SJCRH30 (cell line): Measurements from ENCODE around the gene ALB. TPM values are rescaled to one million over a fixed set of nuclear protein-coding genes. Genes with fewer than 3 reads are reported as not detected.

Experiments used
- DNase-seq, 2 experiments: peaks; one replicate each; pipeline ENCODE4 v3.0.0-alpha.2; 2015 to 2020
- H3K27ac ChIP-seq: fragments of 250-450 bp; sonication (Bioruptor Pico); 2 replicates; pipeline ENCODE4 v1.5.1; 2020; ENCODE audit warnings: mild to moderate bottlenecking, moderate library complexity
- H3K27me3 ChIP-seq: fragments of 250-450 bp; sonication (Bioruptor Pico); 2 replicates; pipeline ENCODE4 v1.5.1; 2020; ENCODE audit warnings: mild to moderate bottlenecking, moderate library complexity
- H3K36me3 ChIP-seq: fragments of 250-450 bp; sonication (Bioruptor Pico); 2 replicates; pipeline ENCODE4 v1.5.1; 2020; ENCODE audit warnings: mild to moderate bottlenecking, moderate library complexity
- H3K4me1 ChIP-seq: fragments of 250-450 bp; sonication (Bioruptor Pico); 2 replicates; pipeline ENCODE4 v1.5.1; 2020; ENCODE audit warnings: mild to moderate bottlenecking, moderate library complexity
- H3K4me3 ChIP-seq: fragments of 250-450 bp; sonication (Bioruptor Pico); 2 replicates; pipeline ENCODE4 v1.5.1; 2020; ENCODE audit warnings: mild to moderate bottlenecking, moderate library complexity
- H3K9me3 ChIP-seq: fragments of 250-450 bp; sonication (Bioruptor Pico); replicated peaks from 2 replicates; pipeline ENCODE4 v1.5.1; 2020; ENCODE audit warnings: mild to moderate bottlenecking, moderate library complexity
- total RNA-seq: library from RNA; depleted of rRNA; stranded (reverse); fragments of >200 nt; shearing (Covaris generic); gene quantifications from 2 replicates; pipeline ENCODE4 v1.2.3, GENCODE V29; 2014; rRNA removed

Gene ALB
- total RNA-seq, 1 experiment from 2014 or later, result not detected

DNA sequence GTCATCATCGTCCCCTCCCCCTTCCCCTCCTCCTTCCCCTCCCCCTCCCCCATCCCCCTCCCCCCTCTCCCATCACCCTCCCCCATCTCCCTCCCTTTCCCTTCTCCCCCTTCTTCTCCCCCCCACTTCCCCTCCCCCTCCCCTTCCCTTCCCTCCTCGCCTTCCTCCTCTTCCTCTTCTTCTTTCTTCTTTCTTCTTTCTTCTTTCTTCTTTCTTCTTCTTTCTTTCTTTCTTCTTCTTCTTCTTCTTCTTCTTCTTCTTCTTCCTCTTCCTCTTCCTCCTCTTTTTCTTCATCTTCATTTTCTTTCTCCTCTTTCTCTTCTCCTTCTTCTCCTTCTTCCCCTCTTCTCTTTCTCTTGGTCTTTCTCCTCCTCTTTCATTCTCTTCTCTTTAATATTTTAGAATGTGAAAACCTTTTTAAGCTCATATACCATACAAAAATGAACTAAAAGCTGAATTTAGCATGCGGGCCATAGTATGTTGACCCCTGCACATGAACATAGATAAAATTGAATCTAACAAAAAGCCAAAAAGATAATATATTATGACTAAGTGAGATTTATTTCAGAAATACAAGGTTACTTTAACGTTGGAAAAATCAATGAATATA is 56.9 kb downstream of the ALB start:
- no peak for DNase-seq
- peaks cover 3% of the 10 kb centered on the region; the same call in 1 of the 2 replicates for H3K9me3 ChIP-seq
- no peaks in the 10 kb centered on the region for H3K27me3 ChIP-seq
- H3K36me3 ChIP-seq, result no peaks in the 10 kb centered on the region
- no peak overlapping the region for H3K4me3 ChIP-seq
- H3K27ac ChIP-seq, result no peak overlapping the region
- no peaks in the 10 kb centered on the region for H3K4me1 ChIP-seq

GRCh38 chr4:73468170-73468569 is 64.1 kb downstream of the ALB start:
- Histone ChIP-seq H3K4me1 (no peaks in the 10 kb centered on the region), H3K36me3 (no peaks in the 10 kb centered on the region), H3K9me3 (0 out of 2 replicates have a peak, but pooled peaks cover 3% of the 10 kb centered on the region), H3K27me3 (no peaks in the 10 kb centered on the region), H3K4me3 (no peak overlapping the region), H3K27ac (no peak overlapping the region)
- no peak for DNase-seq

DNA sequence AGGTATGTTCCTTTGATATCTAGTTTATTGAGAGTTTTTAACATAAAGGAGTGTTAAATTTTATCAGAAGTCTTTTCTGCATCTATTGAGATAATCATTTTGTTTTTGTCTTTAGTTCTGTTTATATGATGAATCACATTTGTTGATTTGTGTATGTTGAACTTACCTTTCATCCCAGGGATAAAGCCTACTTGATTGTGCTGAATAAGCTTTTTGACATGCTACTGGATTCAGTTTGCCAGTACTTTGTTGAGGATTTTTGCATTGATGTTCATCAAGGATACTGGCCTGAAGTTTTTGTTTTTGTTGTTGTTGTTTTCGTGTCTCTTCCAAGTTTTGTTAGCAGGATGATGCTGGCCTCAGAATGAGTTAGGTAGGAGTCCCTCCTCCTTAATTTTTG is 66.6 kb downstream of the ALB start:
- peaks cover under 1% of the 10 kb centered on the region; the same call in 1 of the 2 replicates for H3K9me3 ChIP-seq
- H3K27ac ChIP-seq, result no peak overlapping the region
- H3K4me3 ChIP-seq, result no peak overlapping the region
- H3K4me1 ChIP-seq, result no peaks in the 10 kb centered on the region
- H3K36me3 ChIP-seq, result no peaks in the 10 kb centered on the region
- DNase-seq, result no peak
- H3K27me3 ChIP-seq, result no peaks in the 10 kb centered on the region

Other genes starting within 250 kb of the ALB start
- 77.1 and 82.3 TPM in 2 replicates for gene ANKRD17, start 145.5 kb upstream of the ALB start, total RNA-seq
- gene AFP, start 31.9 kb downstream of the ALB start, total RNA-seq, result 12.7 and 13.3 TPM in 2 replicates
- not detected in 2 replicates for gene AFM, start 77.5 kb downstream of the ALB start, total RNA-seq
- 0.03 and 0.08 TPM in 2 replicates for gene RASSF6, start 216.1 kb downstream of the ALB start, total RNA-seq